OCI-LY7 (cell line): ENCODE measurements around the gene MMP19. TPM values are rescaled to one million over a fixed set of nuclear protein-coding genes. Genes with fewer than 3 reads are reported as not detected.

Source experiments
- BruUV-seq: library from RNA; stranded (reverse); fragments of 400-500 nt; replicated peaks from 2 replicates; lab custom pipeline; 2021; lab: Mats Ljungman, UMichigan
- CTCF ChIA-PET: fragments of 300-600 bp; sonication (Branson Sonifier 250); formaldehyde crosslinking; loops from one replicate; lab custom pipeline; 2022; ENCODE audit warnings: antibody characterized with exemption; ENCODE audit not compliant: unreplicated experiment; lab: Charles Lee
- POLR2A ChIA-PET: fragments of 300-600 bp; sonication (Branson Sonifier 250); formaldehyde crosslinking; loops from one replicate; lab custom pipeline; 2022; ENCODE audit warnings: antibody characterized with exemption; lab: Charles Lee
- DNase-seq: peaks from one replicate; pipeline ENCODE4 v3.0.0-alpha.2; 2015; ENCODE audit warnings: low spot score
- H2AFZ ChIP-seq: fragments of 200-600 bp; sonication (generic), shearing (Covaris generic); 2 replicates; pipeline ENCODE4 v1.6.1; 2014; ENCODE audit warnings: mild to moderate bottlenecking, antibody characterized with exemption, low read length, moderate library complexity
- H3K27ac ChIP-seq: fragments of 200-600 bp; sonication (generic); 2 replicates; pipeline ENCODE4 v1.5.1; 2014; ENCODE audit warnings: mixed run types, low read depth, mild to moderate bottlenecking, moderate library complexity, low read length, inconsistent platforms; ENCODE audit not compliant: poor library complexity, severe bottlenecking
- H3K36me3 ChIP-seq: fragments of 200-600 bp; sonication (generic); 2 replicates; pipeline ENCODE4 v1.6.1; 2014; ENCODE audit warnings: mild to moderate bottlenecking, antibody characterized with exemption, low read length, moderate library complexity, mixed read lengths; ENCODE audit not compliant: insufficient read depth
- H3K4me1 ChIP-seq: fragments of 200-600 bp; sonication (generic); 2 replicates; pipeline ENCODE4 v1.5.1; 2014; ENCODE audit warnings: mild to moderate bottlenecking, low read length; ENCODE audit not compliant: insufficient read depth, poor library complexity, severe bottlenecking
- H3K4me2 ChIP-seq: fragments of 200-600 bp; sonication (generic); 2 replicates; pipeline ENCODE4 v1.6.1; 2014; ENCODE audit warnings: mild to moderate bottlenecking, low read length
- H3K4me3 ChIP-seq: fragments of 200-600 bp; sonication (generic); 2 replicates; pipeline ENCODE4 v1.5.1; 2014; ENCODE audit warnings: mild to moderate bottlenecking, low read depth, low read length; ENCODE audit not compliant: poor library complexity, severe bottlenecking
- H3K79me2 ChIP-seq: fragments of 200-600 bp; sonication (generic); 2 replicates; pipeline ENCODE4 v1.6.1; 2016; ENCODE audit warnings: low read depth, mild to moderate bottlenecking, low read length, moderate library complexity, mixed read lengths; ENCODE audit not compliant: insufficient read depth
- H3K9me2 ChIP-seq: fragments of 200-600 bp; sonication (generic); 2 replicates; pipeline ENCODE4 v1.6.1; 2016; ENCODE audit warnings: mild to moderate bottlenecking, low read length, mixed read lengths; ENCODE audit not compliant: insufficient read depth
- H3K9me3 ChIP-seq: fragments of 200-600 bp; sonication (generic); 2 replicates; pipeline ENCODE4 v1.6.1; 2014; ENCODE audit warnings: mild to moderate bottlenecking, mixed run types, low read length, mixed read lengths
- H4K20me1 ChIP-seq: fragments of 200-600 bp; sonication (generic); 2 replicates; pipeline ENCODE4 v1.6.1; 2014; ENCODE audit warnings: mild to moderate bottlenecking, antibody characterized with exemption, low read length, moderate library complexity, mixed read lengths; ENCODE audit not compliant: insufficient read depth
- EZH2phosphoT487 ChIP-seq: fragments of 200-600 bp; sonication (generic); IDR thresholded peaks from 2 replicates; pipeline ENCODE4 v1.6.1; 2018; ENCODE audit warnings: low read depth, borderline replicate concordance, mild to moderate bottlenecking, mixed run types, antibody characterized with exemption, low read length, moderate library complexity, mixed read lengths
- intact Hi-C: fragments of 100-400 bp; cut with micrococcal nuclease; formaldehyde crosslinking; loops from one replicate; pipeline ENCODE4 v1.10.0; 2022; ENCODE audit not compliant: unreplicated experiment
- total RNA-seq, 2 experiments: library from RNA; depleted of rRNA in 1 of 2; stranded (reverse); fragments of >200 nt in 1 of 2; shearing (Covaris generic) in 1 of 2; gene quantifications; 2 replicates each; pipeline ENCODE4 v1.2.3, GENCODE V29; 2014 to 2022
- TF ChIP-seq, protein P1 (sequence below): fragments of 200-600 bp; sonication (generic); conservative IDR thresholded peaks from 2 replicates; pipeline ENCODE4 v1.5.1; 2014; ENCODE audit warnings: mild to moderate bottlenecking, antibody characterized with exemption, low read length, moderate library complexity, mixed read lengths

MMP19 gene
- total RNA-seq, 2 experiments from 2014 or later = not detected

DNA sequence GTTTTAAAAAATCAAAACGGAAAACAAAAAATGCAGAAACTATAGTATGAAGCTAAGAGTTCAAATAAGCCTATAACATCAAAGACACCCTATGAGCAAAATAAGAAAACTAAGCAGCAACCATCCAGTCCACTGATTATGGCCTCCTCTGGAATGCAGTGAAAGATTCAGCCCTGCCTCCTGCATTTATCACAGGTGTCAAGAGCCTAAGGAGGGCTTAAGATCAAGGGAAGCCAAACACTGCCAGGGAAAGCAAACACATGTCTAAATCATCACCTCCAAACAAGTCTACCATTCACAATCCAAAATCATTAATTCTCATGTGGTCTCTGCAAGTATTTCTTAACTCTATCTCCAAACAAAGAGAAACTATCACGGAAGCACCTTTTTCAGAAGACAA lies 53.6 kb downstream of the MMP19 start:
- POLR2A ChIA-PET = interaction anchor here (0.7 to 1.4 kb wide), 8 partner anchors 11 to 28 kb away, joined by 3 to 5 read pairs (median 3); partner anchors contain the start of genes ORMDL2 and SARNP
- DNase-seq = no peak
- no TSS peak for BruUV-seq
- TF ChIP-seq, protein P1, sequence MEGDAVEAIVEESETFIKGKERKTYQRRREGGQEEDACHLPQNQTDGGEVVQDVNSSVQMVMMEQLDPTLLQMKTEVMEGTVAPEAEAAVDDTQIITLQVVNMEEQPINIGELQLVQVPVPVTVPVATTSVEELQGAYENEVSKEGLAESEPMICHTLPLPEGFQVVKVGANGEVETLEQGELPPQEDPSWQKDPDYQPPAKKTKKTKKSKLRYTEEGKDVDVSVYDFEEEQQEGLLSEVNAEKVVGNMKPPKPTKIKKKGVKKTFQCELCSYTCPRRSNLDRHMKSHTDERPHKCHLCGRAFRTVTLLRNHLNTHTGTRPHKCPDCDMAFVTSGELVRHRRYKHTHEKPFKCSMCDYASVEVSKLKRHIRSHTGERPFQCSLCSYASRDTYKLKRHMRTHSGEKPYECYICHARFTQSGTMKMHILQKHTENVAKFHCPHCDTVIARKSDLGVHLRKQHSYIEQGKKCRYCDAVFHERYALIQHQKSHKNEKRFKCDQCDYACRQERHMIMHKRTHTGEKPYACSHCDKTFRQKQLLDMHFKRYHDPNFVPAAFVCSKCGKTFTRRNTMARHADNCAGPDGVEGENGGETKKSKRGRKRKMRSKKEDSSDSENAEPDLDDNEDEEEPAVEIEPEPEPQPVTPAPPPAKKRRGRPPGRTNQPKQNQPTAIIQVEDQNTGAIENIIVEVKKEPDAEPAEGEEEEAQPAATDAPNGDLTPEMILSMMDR = no peak
- TF ChIP-seq EZH2phosphoT487 = no peak
- Histone ChIP-seq H4K20me1 (no peaks in the 10 kb centered on the region), H3K4me2 (no peak overlapping the region), H3K4me1 (no peaks in the 10 kb centered on the region), H3K9me3 (no peaks in the 10 kb centered on the region), H3K4me3 (no peak overlapping the region), H2AFZ (no peak overlapping the region), H3K27ac (no peak overlapping the region), H3K36me3 (peaks cover 98% of the 10 kb centered on the region), H3K79me2 (no peaks in the 10 kb centered on the region), H3K9me2 (no peaks in the 10 kb centered on the region)
- CTCF ChIA-PET = interaction anchor here (0.6 to 1.3 kb wide), 2 partner anchors 10 to 49 kb away, joined by 3 to 5 read pairs; no protein-coding TSS in a partner anchor
- intact Hi-C loops = no loop called here

DNA sequence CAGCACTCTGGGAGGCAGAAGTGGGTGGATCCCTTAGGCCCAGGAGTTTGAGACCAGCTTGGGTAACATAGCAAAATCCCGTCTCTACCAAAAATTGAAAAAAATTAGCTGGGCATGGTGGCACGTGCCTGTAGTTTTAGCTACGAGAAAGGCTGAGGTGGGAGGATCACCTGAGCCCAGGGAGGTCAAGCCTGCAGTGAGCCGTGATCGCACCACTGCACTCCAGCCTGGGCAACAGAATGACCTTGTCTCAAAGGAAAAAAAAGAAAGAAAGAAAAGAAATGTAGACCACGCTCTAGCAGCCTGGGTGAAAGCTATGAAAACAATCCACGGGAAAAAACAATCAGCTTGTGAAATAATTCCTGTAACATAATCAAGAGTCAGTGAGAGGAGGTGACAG lies 54.2 kb downstream of the MMP19 start:
- ChIA-PET CTCF (interaction anchor here (1.3 kb wide), 1 partner anchor 10 kb away, joined by 3 read pairs; no protein-coding TSS in a partner anchor), POLR2A (interaction anchor here (0.6 to 1.4 kb wide), 8 partner anchors 12 to 29 kb away, joined by 3 to 5 read pairs (median 3); partner anchors contain the start of genes ORMDL2 and SARNP)
- no peaks in the 10 kb centered on the region for H3K9me2 ChIP-seq
- H3K79me2 ChIP-seq = no peaks in the 10 kb centered on the region
- no peak overlapping the region for H3K4me3 ChIP-seq
- no peak overlapping the region for H2AFZ ChIP-seq
- no TSS peak for BruUV-seq
- H4K20me1 ChIP-seq = no peaks in the 10 kb centered on the region
- H3K27ac ChIP-seq = no peak overlapping the region
- H3K4me2 ChIP-seq = no peak overlapping the region
- TF ChIP-seq EZH2phosphoT487 = no peak
- TF ChIP-seq, protein P1 = no peak
- H3K36me3 ChIP-seq = peaks cover 98% of the 10 kb centered on the region
- DNase-seq = no peak
- intact Hi-C loops = no loop called here
- no peaks in the 10 kb centered on the region for H3K9me3 ChIP-seq
- no peaks in the 10 kb centered on the region for H3K4me1 ChIP-seq

Other genes starting within 250 kb of the MMP19 start
- not detected in 2 replicates for gene OR10P1, start 206.0 kb downstream of the MMP19 start, total RNA-seq (2014; rRNA removed; shearing (Covaris generic))
- not detected in 2 replicates for gene OR10P1, start 206.0 kb downstream of the MMP19 start, total RNA-seq (2022)
- 1.5 and 2.3 TPM in 2 replicates for gene ITGA7, start 135.0 kb downstream of the MMP19 start, total RNA-seq (2014; rRNA removed; shearing (Covaris generic))
- 3.3 and 4.0 TPM in 2 replicates for gene ITGA7, start 135.0 kb downstream of the MMP19 start, total RNA-seq (2022)
- 139 and 161 TPM in 2 replicates for gene BLOC1S1, start 126.9 kb downstream of the MMP19 start, total RNA-seq (2014; rRNA removed; shearing (Covaris generic))
- gene BLOC1S1, start 126.9 kb downstream of the MMP19 start, total RNA-seq (2022) = 152 and 159 TPM in 2 replicates
- 6.2 and 8.9 TPM in 2 replicates for gene RDH5, start 122.5 kb downstream of the MMP19 start, total RNA-seq (2014; rRNA removed; shearing (Covaris generic))
- 19.6 and 20.1 TPM in 2 replicates for gene RDH5, start 122.5 kb downstream of the MMP19 start, total RNA-seq (2022)
- 102 and 143 TPM in 2 replicates for gene CD63, start 113.9 kb downstream of the MMP19 start, total RNA-seq (2014; rRNA removed; shearing (Covaris generic))
- gene CD63, start 113.9 kb downstream of the MMP19 start, total RNA-seq (2022) = 112 and 130 TPM in 2 replicates
- gene GDF11, start 99.8 kb downstream of the MMP19 start, total RNA-seq (2014; rRNA removed; shearing (Covaris generic)) = 4.5 and 5.2 TPM in 2 replicates
- gene GDF11, start 99.8 kb downstream of the MMP19 start, total RNA-seq (2022) = 18.0 and 19.9 TPM in 2 replicates
- gene SARNP, start 25.2 kb downstream of the MMP19 start, total RNA-seq (2014; rRNA removed; shearing (Covaris generic)) = 86.1 and 161 TPM in 2 replicates
- gene SARNP, start 25.2 kb downstream of the MMP19 start, total RNA-seq (2022) = 85.5 and 92.0 TPM in 2 replicates
- 13.4 and 20.0 TPM in 2 replicates for gene ORMDL2, start 24.9 kb downstream of the MMP19 start, total RNA-seq (2014; rRNA removed; shearing (Covaris generic))
- 22.9 and 27.1 TPM in 2 replicates for gene ORMDL2, start 24.9 kb downstream of the MMP19 start, total RNA-seq (2022)
- gene DNAJC14, start 13.3 kb downstream of the MMP19 start, total RNA-seq (2014; rRNA removed; shearing (Covaris generic)) = 50.8 and 60.9 TPM in 2 replicates
- 52.3 and 59.3 TPM in 2 replicates for gene DNAJC14, start 13.3 kb downstream of the MMP19 start, total RNA-seq (2022)
- gene PYM1, start 85.0 kb upstream of the MMP19 start, total RNA-seq (2014; rRNA removed; shearing (Covaris generic)) = 88.5 and 97.2 TPM in 2 replicates
- 82.7 and 88.5 TPM in 2 replicates for gene PYM1, start 85.0 kb upstream of the MMP19 start, total RNA-seq (2022)
- 106 and 144 TPM in 2 replicates for gene DGKA, start 88.2 kb upstream of the MMP19 start, total RNA-seq (2014; rRNA removed; shearing (Covaris generic))
- gene DGKA, start 88.2 kb upstream of the MMP19 start, total RNA-seq (2022) = 170 and 216 TPM in 2 replicates
- gene PMEL, start 123.1 kb upstream of the MMP19 start, total RNA-seq (2014; rRNA removed; shearing (Covaris generic)) = 0.49 and 1.4 TPM in 2 replicates
- 2.4 and 3.0 TPM in 2 replicates for gene PMEL, start 123.1 kb upstream of the MMP19 start, total RNA-seq (2022)
- 57.8 and 68.1 TPM in 2 replicates for gene CDK2, start 123.9 kb upstream of the MMP19 start, total RNA-seq (2014; rRNA removed; shearing (Covaris generic))
- 80.9 and 81.4 TPM in 2 replicates for gene CDK2, start 123.9 kb upstream of the MMP19 start, total RNA-seq (2022)
- 21.6 and 21.8 TPM in 2 replicates for gene RAB5B, start 131.1 kb upstream of the MMP19 start, total RNA-seq (2014; rRNA removed; shearing (Covaris generic))
- 47.2 and 50.5 TPM in 2 replicates for gene RAB5B, start 131.1 kb upstream of the MMP19 start, total RNA-seq (2022)
- 2.5 and 2.7 TPM in 2 replicates for gene SUOX, start 154.3 kb upstream of the MMP19 start, total RNA-seq (2014; rRNA removed; shearing (Covaris generic))
- gene SUOX, start 154.3 kb upstream of the MMP19 start, total RNA-seq (2022) = 6.4 and 7.4 TPM in 2 replicates
- 0.90 and 1.3 TPM in 2 replicates for gene IKZF4, start 178.1 kb upstream of the MMP19 start, total RNA-seq (2014; rRNA removed; shearing (Covaris generic))
- gene IKZF4, start 178.1 kb upstream of the MMP19 start, total RNA-seq (2022) = 6.0 and 8.8 TPM in 2 replicates
- 306 and 600 TPM in 2 replicates for gene RPS26, start 199.0 kb upstream of the MMP19 start, total RNA-seq (2014; rRNA removed; shearing (Covaris generic))
- gene RPS26, start 199.0 kb upstream of the MMP19 start, total RNA-seq (2022) = 74.6 and 79.1 TPM in 2 replicates
- gene ERBB3, start 237.2 kb upstream of the MMP19 start, total RNA-seq (2014; rRNA removed; shearing (Covaris generic)) = not detected in 2 replicates
- gene ERBB3, start 237.2 kb upstream of the MMP19 start, total RNA-seq (2022) = 0.83 TPM in 1 of 2 replicates, not detected in the other